PC-9 (cell line): ENCODE measurements around the gene MAN1C1. TPM values are rescaled to one million over a fixed set of nuclear protein-coding genes. Genes with fewer than 3 reads are reported as not detected.

ENCODE experiments used
- BruUV-seq: library from RNA; stranded (reverse); fragments of 400-500 nt; replicated peaks from 2 replicates; lab custom pipeline; 2021; lab: Mats Ljungman, UMichigan
- CTCF ChIA-PET: fragments of 300-600 bp; sonication (Branson Sonifier 250); formaldehyde crosslinking; loops from one replicate; lab custom pipeline; 2022; ENCODE audit warnings: antibody characterized with exemption; lab: Charles Lee
- POLR2A ChIA-PET: fragments of 300-600 bp; sonication (Branson Sonifier 250); formaldehyde crosslinking; loops from one replicate; lab custom pipeline; 2022; ENCODE audit warnings: antibody characterized with exemption; ENCODE audit not compliant: unreplicated experiment; lab: Charles Lee
- DNase-seq, 2 experiments: peaks; one replicate each; pipeline versions ENCODE4 v3.0.0 to v3.0.0-alpha.2; 2015 to 2022; ENCODE audit warnings: mixed read lengths in 1 of 2
- H2AFZ ChIP-seq: fragments of 200-600 bp; sonication (generic); 2 replicates; pipeline ENCODE4 v1.8.1; 2017; ENCODE audit warnings: antibody characterized with exemption
- H3F3A ChIP-seq: fragments of 200-600 bp; sonication (generic); 2 replicates; pipeline ENCODE4 v1.8.1; 2017; ENCODE audit warnings: antibody characterized with exemption, mild to moderate bottlenecking, low read depth; ENCODE audit not compliant: insufficient read depth
- H3K27ac ChIP-seq: fragments of 200-600 bp; sonication (generic); 2 replicates; pipeline ENCODE4 v1.6.1; 2016; ENCODE audit warnings: mixed run types
- H3K27me3 ChIP-seq: fragments of 200-600 bp; sonication (generic); 2 replicates; pipeline ENCODE4 v1.6.1; 2016; ENCODE audit warnings: low read depth, mixed run types; ENCODE audit not compliant: insufficient read depth
- H3K36me3 ChIP-seq: fragments of 200-600 bp; sonication (generic); 2 replicates; pipeline ENCODE4 v1.6.1; 2016; ENCODE audit warnings: low read depth, mixed run types
- H3K4me1 ChIP-seq: fragments of 200-600 bp; sonication (generic); replicated peaks from 2 replicates; pipeline ENCODE4 v1.6.1; 2016; ENCODE audit warnings: mixed run types; ENCODE audit not compliant: insufficient read depth
- H3K4me2 ChIP-seq: fragments of 200-600 bp; sonication (generic); 2 replicates; pipeline ENCODE4 v1.6.1; 2017; ENCODE audit warnings: mixed run types
- H3K4me3 ChIP-seq: fragments of 200-600 bp; sonication (generic); 2 replicates; pipeline ENCODE4 v1.6.1; 2016; ENCODE audit warnings: mixed run types
- H3K79me2 ChIP-seq: fragments of 200-600 bp; sonication (generic); 2 replicates; pipeline ENCODE4 v1.6.1; 2017; ENCODE audit warnings: low read depth, mixed run types
- H3K9me2 ChIP-seq: fragments of 200-600 bp; sonication (generic); 2 replicates; pipeline ENCODE4 v1.8.1; 2017; ENCODE audit warnings: mild to moderate bottlenecking; ENCODE audit not compliant: insufficient read depth
- H3K9me3 ChIP-seq: fragments of 200-600 bp; sonication (generic); 2 replicates; pipeline ENCODE4 v1.8.1; 2016; ENCODE audit warnings: low read depth; ENCODE audit not compliant: insufficient read depth
- H4K20me1 ChIP-seq: fragments of 200-600 bp; sonication (generic); 2 replicates; pipeline ENCODE4 v1.8.1; 2017; ENCODE audit not compliant: insufficient read depth
- CTCF ChIP-seq: fragments of 200-600 bp; sonication (generic); conservative IDR thresholded peaks from 2 replicates; pipeline ENCODE4 v1.6.1; 2017; ENCODE audit warnings: mixed run types, antibody characterized with exemption, mild to moderate bottlenecking, moderate library complexity
- EZH2 ChIP-seq: fragments of 200-600 bp; sonication (generic); IDR thresholded peaks from 2 replicates; pipeline ENCODE4 v1.8.0; 2017; ENCODE audit warnings: antibody characterized with exemption, low read depth
- intact Hi-C: fragments of 100-400 bp; cut with micrococcal nuclease; formaldehyde crosslinking; loops from one replicate; pipeline ENCODE4 v1.10.0; 2022; ENCODE audit not compliant: unreplicated experiment
- total RNA-seq: library from RNA; stranded (reverse); gene quantifications from 2 replicates; pipeline ENCODE4 v1.2.3, GENCODE V29; 2021

MAN1C1 gene
- total RNA-seq, 1 experiment from 2014 or later = 0.41 TPM

DNA sequence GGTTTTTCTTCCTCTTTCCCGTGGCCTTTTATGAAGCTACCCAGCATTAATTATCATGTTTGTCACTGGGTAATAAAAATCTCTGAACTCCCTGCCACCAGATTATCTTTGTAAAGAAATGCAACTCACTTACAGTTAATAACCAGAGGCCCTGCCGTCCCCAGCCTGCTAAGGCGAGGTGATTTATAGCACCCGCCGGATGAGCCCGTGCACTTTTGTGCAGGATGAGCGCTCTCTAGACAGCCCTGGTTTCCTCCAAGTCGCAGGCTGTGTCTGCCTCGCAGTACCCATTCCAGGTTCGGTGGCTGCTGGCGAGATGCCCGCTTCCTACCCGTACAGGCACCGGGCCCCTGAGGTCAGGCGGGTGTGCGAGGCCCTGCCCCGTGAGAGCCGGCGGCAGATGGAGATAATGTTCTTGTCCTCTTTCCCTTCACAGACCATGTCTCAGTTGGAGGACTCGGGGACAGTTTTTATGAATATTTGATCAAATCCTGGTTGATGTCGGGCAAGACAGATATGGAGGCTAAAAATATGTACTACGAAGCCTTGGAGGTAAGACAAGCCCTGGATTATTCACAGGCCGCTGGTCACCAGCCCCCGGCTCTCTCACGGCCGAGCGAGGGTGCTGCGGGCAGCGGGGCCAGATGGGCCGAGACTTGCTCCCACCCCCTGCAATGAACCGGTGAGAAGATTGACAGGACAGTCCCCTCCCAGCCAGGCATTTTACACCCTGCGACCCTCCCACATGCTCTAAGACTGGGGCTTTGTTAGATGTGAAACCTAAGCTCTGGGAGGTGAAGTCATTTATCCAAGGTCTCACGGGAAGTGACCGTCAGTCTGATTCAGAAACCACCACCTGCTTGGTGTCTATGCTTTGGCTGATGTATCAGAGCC is 154.9 kb downstream of the MAN1C1 start:
- no peak for DNase-seq
- H3K79me2 ChIP-seq = no peaks in the 10 kb centered on the region
- no peak overlapping the region for H2AFZ ChIP-seq
- H3F3A ChIP-seq = no peaks in the 10 kb centered on the region; the same call in 1 of the 2 replicates
- H3K4me2 ChIP-seq = no peak overlapping the region
- peaks cover 25% of the 10 kb centered on the region for H3K4me1 ChIP-seq
- intact Hi-C loops = no loop called here
- no peak for TF ChIP-seq EZH2
- TF ChIP-seq CTCF = no peak
- no TSS peak for BruUV-seq
- ChIA-PET CTCF (no interaction called here), POLR2A (no interaction called here)
- no peaks in the 10 kb centered on the region for H3K9me2 ChIP-seq
- no peaks in the 10 kb centered on the region for H3K36me3 ChIP-seq
- no peaks in the 10 kb centered on the region for H3K9me3 ChIP-seq
- H4K20me1 ChIP-seq = no peaks in the 10 kb centered on the region
- no peak overlapping the region for H3K27ac ChIP-seq
- no peak overlapping the region for H3K4me3 ChIP-seq
- H3K27me3 ChIP-seq = no peaks in the 10 kb centered on the region

GRCh38 chr1:25772164-25772563 is 155.6 kb downstream of the MAN1C1 start:
- CTCF ChIA-PET = no interaction called here
- no TSS peak for BruUV-seq
- H3K4me2 ChIP-seq = no peak overlapping the region

DNA sequence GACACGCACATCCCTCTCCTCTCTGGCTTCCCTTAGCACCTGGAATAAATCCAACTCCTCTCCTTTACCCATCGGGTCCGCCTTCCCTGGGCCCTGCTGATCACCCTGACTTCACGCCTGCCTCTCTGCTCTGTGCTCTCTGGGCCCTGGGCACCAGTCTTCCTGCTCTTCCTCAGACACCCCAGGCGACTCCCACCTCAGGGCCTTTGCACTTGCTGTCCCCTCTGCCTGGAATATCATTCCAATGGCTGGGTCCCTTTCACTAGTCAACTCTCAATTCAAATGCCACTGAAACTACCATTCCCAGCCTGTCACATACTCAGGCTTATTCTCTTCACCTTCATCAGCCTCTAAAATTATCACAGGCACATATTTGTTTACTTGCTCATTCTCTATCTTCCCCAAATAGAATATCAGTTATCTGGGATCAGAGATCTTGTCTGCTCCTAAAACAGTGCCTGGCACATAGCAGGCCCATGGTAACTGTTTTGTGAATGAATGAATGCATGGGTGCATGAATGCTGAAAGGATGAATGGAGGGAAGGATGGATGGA is 156.2 kb downstream of the MAN1C1 start:
- Histone ChIP-seq H3K36me3 (no peaks in the 10 kb centered on the region), H3K4me3 (no peak overlapping the region), H3K9me2 (no peaks in the 10 kb centered on the region), H4K20me1 (no peaks in the 10 kb centered on the region), H2AFZ (no peak overlapping the region), H3K27ac (no peak overlapping the region), H3K4me2 (no peak overlapping the region), H3K79me2 (no peaks in the 10 kb centered on the region), H3K27me3 (no peaks in the 10 kb centered on the region), H3K9me3 (no peaks in the 10 kb centered on the region), H3K4me1 (peaks cover 25% of the 10 kb centered on the region), H3F3A (no peaks in the 10 kb centered on the region; the same call in 1 of the 2 replicates)
- intact Hi-C loops = no loop called here
- ChIA-PET CTCF (no interaction called here), POLR2A (no interaction called here)
- no TSS peak for BruUV-seq
- DNase-seq = no peak
- TF ChIP-seq EZH2 (no peak), CTCF (no peak)

More at GRCh38 chr1:25772164-25772563, 155.6 kb downstream of the MAN1C1 start:
- Histone ChIP-seq H3K4me3 (no peak overlapping the region), H3K36me3 (no peaks in the 10 kb centered on the region), H3K4me1 (peaks cover 25% of the 10 kb centered on the region), H3K9me3 (no peaks in the 10 kb centered on the region), H3K9me2 (no peaks in the 10 kb centered on the region), H3F3A (no peaks in the 10 kb centered on the region; the same call in 1 of the 2 replicates), H3K27ac (no peak overlapping the region), H3K79me2 (no peaks in the 10 kb centered on the region), H2AFZ (no peak overlapping the region), H4K20me1 (no peaks in the 10 kb centered on the region), H3K27me3 (no peaks in the 10 kb centered on the region)
- intact Hi-C loops = no loop called here
- POLR2A ChIA-PET = no interaction called here
- DNase-seq = no peak
- no peak for TF ChIP-seq CTCF
- TF ChIP-seq EZH2 = no peak
